Panc1 (cell line): ENCODE results near the gene TBCD. TPM values are rescaled to one million over a fixed set of nuclear protein-coding genes. Genes with fewer than 3 reads are reported as not detected.

Experiments used
- ATAC-seq: fragments of 200-7000 bp; cut with Tn5 transposase; 2 replicates; pipeline ENCODE4 v1.9.1; 2020; ENCODE audit warnings: mild to moderate bottlenecking, moderate library complexity
- BruUV-seq: library from RNA; stranded (reverse); fragments of 400-500 nt; replicated peaks from 2 replicates; lab custom pipeline; 2021; lab: Mats Ljungman, UMichigan
- CTCF ChIA-PET: fragments of 300-600 bp; sonication (Branson Sonifier 250); formaldehyde crosslinking; loops from one replicate; lab custom pipeline; 2022; ENCODE audit warnings: antibody characterized with exemption; lab: Charles Lee
- POLR2A ChIA-PET: fragments of 300-600 bp; sonication (Branson Sonifier 250); formaldehyde crosslinking; loops from one replicate; lab custom pipeline; 2022; ENCODE audit warnings: antibody characterized with exemption; lab: Charles Lee
- DNase-seq: peaks from one replicate; pipeline ENCODE4 v3.0.0-alpha.2; 2010; ENCODE audit warnings: low read depth, low spot score
- H3K27ac ChIP-seq: 2 replicates; pipeline ENCODE4 v1.5.1; 2011; ENCODE audit warnings: mild to moderate bottlenecking, low read length, inconsistent platforms
- H3K27me3 ChIP-seq: fragments of 200-500 bp; sonication (Bioruptor generic); 2 replicates; pipeline ENCODE4 v1.6.0; 2014; ENCODE audit warnings: low read length, inconsistent platforms; ENCODE audit not compliant: control insufficient read depth, insufficient read depth
- H3K36me3 ChIP-seq: fragments of 200-500 bp; sonication (Bioruptor generic); 2 replicates; pipeline ENCODE4 v1.5.1; 2014; ENCODE audit warnings: inconsistent platforms, mild to moderate bottlenecking, low read length, moderate library complexity; ENCODE audit not compliant: control insufficient read depth, insufficient read depth
- H3K4me1 ChIP-seq: 2 replicates; pipeline ENCODE4 v1.5.1; 2011; ENCODE audit warnings: inconsistent platforms, mild to moderate bottlenecking, low read length, moderate library complexity; ENCODE audit not compliant: control insufficient read depth, insufficient read depth
- H3K4me3 ChIP-seq, 2 experiments: 2 replicates each; pipeline ENCODE4 v1.5.1; 2011 to 2012; ENCODE audit warnings: low read depth in 2 of 2, low read length in 2 of 2, mild to moderate bottlenecking in 2 of 2, inconsistent platforms in 1 of 2, moderate library complexity in 1 of 2
- H3K9me3 ChIP-seq: fragments of 200-500 bp; sonication (Bioruptor generic); 2 replicates; pipeline ENCODE4 v1.5.1; 2014; ENCODE audit warnings: low read depth, mild to moderate bottlenecking, inconsistent platforms, low read length, moderate library complexity; ENCODE audit not compliant: control insufficient read depth, insufficient read depth
- CTCF ChIP-seq: fragments of 450-650 bp; IDR thresholded peaks from 2 replicates; pipeline ENCODE4 v1.5.1; 2017; ENCODE audit warnings: mild to moderate bottlenecking
- POLR2AphosphoS5 ChIP-seq: IDR thresholded peaks from 2 replicates; pipeline ENCODE4 v1.6.1; 2012; ENCODE audit warnings: mild to moderate bottlenecking, low read depth, low read length, moderate library complexity
- REST ChIP-seq, 2 experiments: IDR thresholded peaks; 2 replicates each; pipeline ENCODE4 v1.6.1; 2011 to 2012; ENCODE audit warnings: low read depth in 2 of 2, control low read depth in 1 of 2, low read length in 1 of 2, mild to moderate bottlenecking in 1 of 2, moderate library complexity in 1 of 2; ENCODE audit not compliant: insufficient read depth in 1 of 2
- SIN3A ChIP-seq: IDR thresholded peaks from 2 replicates; pipeline ENCODE4 v1.6.1; 2012; ENCODE audit warnings: low read depth, mild to moderate bottlenecking, low read length, moderate library complexity, borderline replicate concordance; ENCODE audit not compliant: insufficient read depth
- TCF7L2 ChIP-seq: IDR thresholded peaks from 2 replicates; pipeline ENCODE4 v1.6.1; 2011; ENCODE audit warnings: mild to moderate bottlenecking, low read depth, low read length, inconsistent platforms
- in situ Hi-C: cut with HindIII; loops from 2 replicates; pipeline ENCODE4 v1.10.0; 2016; ENCODE audit warnings: low sequenced_read_pairs, low pct_unique_long_range_greater_than_20kb
- intact Hi-C: fragments of 100-400 bp; cut with micrococcal nuclease; formaldehyde crosslinking; loops from one replicate; pipeline ENCODE4 v1.10.0; 2022; ENCODE audit not compliant: unreplicated experiment
- total RNA-seq: library from RNA; stranded (reverse); gene quantifications from one replicate; pipeline ENCODE4 v1.2.1, GENCODE V29; 2021; ENCODE audit not compliant: unreplicated experiment

Gene TBCD
- total RNA-seq, 1 experiment from 2014 or later = 186 TPM

- ATAC-seq (no peak), DNase-seq (no peak)
- no peaks in the 10 kb centered on the region for H3K9me3 ChIP-seq
- H3K4me1 ChIP-seq = peaks cover 3% of the 10 kb centered on the region; the same call in 1 of the 2 replicates
- H3K36me3 ChIP-seq = no peaks in the 10 kb centered on the region
- intact Hi-C loops (no loop called here), in situ Hi-C loops (no loop called here)
- ChIA-PET CTCF (no interaction called here), POLR2A (no interaction called here)
- no peaks in the 10 kb centered on the region for H3K27me3 ChIP-seq
- no peak overlapping the region for H3K4me3 ChIP-seq
- no peak overlapping the region for H3K27ac ChIP-seq
- TF ChIP-seq REST (IDR thresholded peaks at IDR 0.05; ENCODE audit: insufficient read depth in 1 of 2, low read depth in 2 of 2, low read length in 1 of 2) (no peak), SIN3A (no peak), POLR2AphosphoS5 (no peak), TCF7L2 (no peak), CTCF (no peak)
- no TSS peak for BruUV-seq
Observed at GRCh38 chr17:82720204-82720603, 31.7 kb upstream of the TBCD start.

- intact Hi-C loops = no loop called here
- no peaks in the 10 kb centered on the region for H3K36me3 ChIP-seq
- no peaks in the 10 kb centered on the region for H3K9me3 ChIP-seq
- H3K4me1 ChIP-seq = no peaks in the 10 kb centered on the region; the same call in 1 of the 2 replicates
- H3K27ac ChIP-seq = no peak overlapping the region
- no TSS peak for BruUV-seq
- CTCF ChIA-PET = no interaction called here
- TF ChIP-seq TCF7L2 (no peak), REST (IDR thresholded peaks at IDR 0.05; ENCODE audit: insufficient read depth in 1 of 2, low read depth in 2 of 2, low read length in 1 of 2) (no peak), CTCF (no peak), SIN3A (no peak), POLR2AphosphoS5 (no peak)
- no peak for DNase-seq
- H3K4me3 ChIP-seq = no peak overlapping the region
- in situ Hi-C loops = no loop called here
- no peak for ATAC-seq
- POLR2A ChIA-PET = no interaction called here
- H3K27me3 ChIP-seq = no peaks in the 10 kb centered on the region
Observed at GRCh38 chr17:82722341-82723013, 29.4 kb upstream of the TBCD start.
